H9 (cell line): ENCODE data around the gene DAAM1. TPM values are rescaled to one million over a fixed set of nuclear protein-coding genes. Genes with fewer than 3 reads are reported as not detected.

Experiments
- DNase-seq: peaks from one replicate; pipeline ENCODE4 v3.0.0-alpha.2; 2017
- H2AFZ ChIP-seq: one replicate; pipeline ENCODE4 v1.6.1; 2013; ENCODE audit warnings: mild to moderate bottlenecking, low read length, control low read depth, moderate library complexity
- H2AK5ac ChIP-seq: 2 replicates; pipeline ENCODE4 v1.6.1; 2013; ENCODE audit warnings: low read length, control low read depth, mixed read lengths; ENCODE audit not compliant: insufficient read length
- H2BK120ac ChIP-seq: one replicate; pipeline ENCODE4 v1.6.1; 2013; ENCODE audit warnings: low read depth, mild to moderate bottlenecking, low read length, control low read depth, inconsistent platforms; ENCODE audit not compliant: poor library complexity, severe bottlenecking
- H2BK12ac ChIP-seq: 2 replicates; pipeline ENCODE4 v1.6.1; 2013; ENCODE audit warnings: low read length, control low read depth, mixed read lengths, low read depth; ENCODE audit not compliant: insufficient read length
- H2BK15ac ChIP-seq: 2 replicates; pipeline ENCODE4 v1.6.1; 2013; ENCODE audit warnings: low read depth, low read length, control low read depth
- H2BK20ac ChIP-seq: one replicate; pipeline ENCODE4 v1.6.1; 2013; ENCODE audit warnings: low read depth, mild to moderate bottlenecking, low read length, control low read depth, inconsistent platforms; ENCODE audit not compliant: poor library complexity, severe bottlenecking
- H2BK5ac ChIP-seq: 2 replicates; pipeline ENCODE4 v1.6.1; 2013; ENCODE audit warnings: low read length, control low read depth, mixed read lengths; ENCODE audit not compliant: insufficient read length
- H3K14ac ChIP-seq: 2 replicates; pipeline ENCODE4 v1.6.1; 2013; ENCODE audit warnings: low read length, control low read depth; ENCODE audit not compliant: insufficient read depth
- H3K18ac ChIP-seq: 2 replicates; pipeline ENCODE4 v1.6.1; 2013; ENCODE audit warnings: low read depth, mild to moderate bottlenecking, mixed read lengths, low read length, control low read depth; ENCODE audit not compliant: insufficient read length
- H3K23ac ChIP-seq: 2 replicates; pipeline ENCODE4 v1.6.1; 2013; ENCODE audit warnings: low read length, control low read depth, mixed read lengths, low read depth; ENCODE audit not compliant: insufficient read length
- H3K23me2 ChIP-seq: 2 replicates; pipeline ENCODE4 v1.6.1; 2013; ENCODE audit warnings: low read depth, mild to moderate bottlenecking, mixed read lengths, low read length, control low read depth; ENCODE audit not compliant: insufficient read length, poor library complexity, severe bottlenecking
- H3K27ac ChIP-seq: 2 replicates; pipeline ENCODE4 v1.5.1; 2013; ENCODE audit warnings: low read length, control low read depth, mixed read lengths, low read depth; ENCODE audit not compliant: insufficient read length
- H3K27me3 ChIP-seq: 2 replicates; pipeline ENCODE4 v1.6.1; 2013; ENCODE audit warnings: low read length, control low read depth, inconsistent platforms; ENCODE audit not compliant: insufficient read depth
- H3K4ac ChIP-seq: 2 replicates; pipeline ENCODE4 v1.6.1; 2013; ENCODE audit warnings: low read depth, mild to moderate bottlenecking, control low read depth, inconsistent platforms, low read length, moderate library complexity
- H3K4me1 ChIP-seq: 2 replicates; pipeline ENCODE4 v1.6.1; 2013; ENCODE audit warnings: low read length, control low read depth, inconsistent platforms; ENCODE audit not compliant: insufficient read depth
- H3K4me2 ChIP-seq: 2 replicates; pipeline ENCODE4 v1.6.1; 2013; ENCODE audit warnings: low read length, control low read depth, mixed read lengths; ENCODE audit not compliant: insufficient read length, insufficient read depth
- H3K56ac ChIP-seq: 2 replicates; pipeline ENCODE4 v1.6.1; 2013; ENCODE audit warnings: low read depth, mild to moderate bottlenecking, mixed read lengths, low read length, control low read depth; ENCODE audit not compliant: insufficient read length
- H3K79me1 ChIP-seq: 2 replicates; pipeline ENCODE4 v1.6.1; 2013; ENCODE audit warnings: low read depth, mild to moderate bottlenecking, moderate library complexity, low read length, control low read depth, inconsistent platforms; ENCODE audit not compliant: insufficient read depth, poor library complexity, severe bottlenecking
- H3K79me2 ChIP-seq: 2 replicates; pipeline ENCODE4 v1.6.1; 2013; ENCODE audit warnings: low read length, control low read depth, inconsistent platforms; ENCODE audit not compliant: insufficient read depth
- H3K9ac ChIP-seq: 2 replicates; pipeline ENCODE4 v1.6.1; 2013; ENCODE audit warnings: low read length, control low read depth, mixed read lengths; ENCODE audit not compliant: insufficient read length; ENCODE audit errors: extremely low read depth
- H3K9me3 ChIP-seq: one replicate; pipeline ENCODE4 v1.6.1; 2013; ENCODE audit warnings: low read depth, low read length, inconsistent platforms; ENCODE audit not compliant: control insufficient read depth
- H3T11ph ChIP-seq: one replicate; pipeline ENCODE4 v1.6.1; 2013; ENCODE audit warnings: mild to moderate bottlenecking, low read length, control low read depth, inconsistent platforms
- H4K20me1 ChIP-seq: one replicate; pipeline ENCODE4 v1.6.1; 2013; ENCODE audit not compliant: control insufficient read depth, insufficient read length, insufficient read depth
- H4K5ac ChIP-seq: 2 replicates; pipeline ENCODE4 v1.6.1; 2013; ENCODE audit warnings: low read depth, mild to moderate bottlenecking, mixed read lengths, low read length, control low read depth; ENCODE audit not compliant: insufficient read length
- H4K8ac ChIP-seq: replicated peaks from 2 replicates; pipeline ENCODE4 v1.6.1; 2013; ENCODE audit warnings: low read length, control low read depth, mixed read lengths, low read depth; ENCODE audit not compliant: insufficient read length
- H4K91ac ChIP-seq: 2 replicates; pipeline ENCODE4 v1.6.1; 2013; ENCODE audit warnings: low read depth, mild to moderate bottlenecking, moderate library complexity, mixed read lengths, low read length, control low read depth; ENCODE audit not compliant: insufficient read length
- H3K27ac Mint-ChIP-seq, 3 experiments: 2 replicates in 2 of 3; 3 replicates in 1 of 3; pipeline ENCODE4 v1.8.0; 2020 to 2021; ENCODE audit warnings: mixed read lengths in 3 of 3, mild to moderate bottlenecking in 1 of 3, moderate library complexity in 1 of 3
- H3K27me3 Mint-ChIP-seq: 2 replicates; pipeline ENCODE4 v1.8.0; 2021; ENCODE audit warnings: low read depth, mild to moderate bottlenecking, moderate library complexity, mixed read lengths
- H3K36me3 Mint-ChIP-seq, 3 experiments: 2 replicates in 2 of 3; 3 replicates in 1 of 3; pipeline ENCODE4 v1.8.0; 2020 to 2021; ENCODE audit warnings: low read depth in 3 of 3, mixed read lengths in 3 of 3; ENCODE audit not compliant: insufficient read depth in 1 of 3
- H3K4me1 Mint-ChIP-seq, 2 experiments: 2 replicates each; pipeline ENCODE4 v1.8.0; 2020; ENCODE audit warnings: mixed read lengths in 2 of 2
- H3K4me3 Mint-ChIP-seq, 2 experiments: 2 replicates in 1 of 2; 3 replicates in 1 of 2; pipeline ENCODE4 v1.8.0; 2020 to 2021; ENCODE audit warnings: mild to moderate bottlenecking in 2 of 2, mixed read lengths in 2 of 2, moderate library complexity in 1 of 2
- H3K9me3 Mint-ChIP-seq, 2 experiments: 2 replicates in 1 of 2; 3 replicates in 1 of 2; pipeline ENCODE4 v1.8.0; 2020; ENCODE audit warnings: mild to moderate bottlenecking in 2 of 2, mixed read lengths in 2 of 2, moderate library complexity in 1 of 2
- WGBS: extraction: QIAGEN DNeasy Blood & Tissue Kit; methylation state at CpG from one replicate; pipeline ENCODE4 v1.1.7; 2013; ENCODE audit warnings: missing lambda C conversion rate, low lambda C conversion rate, mixed read lengths; ENCODE audit not compliant: insufficient read length; ENCODE audit errors: extremely low coverage; 5-methylcytosine and 5-hydroxymethylcytosine counted together
- total RNA-seq: library from RNA; stranded (reverse); gene quantifications from 2 replicates; pipeline ENCODE4 v1.2.1, GENCODE V29; 2021
- TF ChIP-seq, protein P1 (sequence below): fragments of 200-600 bp; sonication (generic); conservative IDR thresholded peaks from 3 replicates; pipeline ENCODE4 v1.8.0; 2021; ENCODE audit warnings: antibody characterized with exemption, mild to moderate bottlenecking

Gene DAAM1
- total RNA-seq, 1 experiment from 2014 or later: 19.5 TPM

DNA sequence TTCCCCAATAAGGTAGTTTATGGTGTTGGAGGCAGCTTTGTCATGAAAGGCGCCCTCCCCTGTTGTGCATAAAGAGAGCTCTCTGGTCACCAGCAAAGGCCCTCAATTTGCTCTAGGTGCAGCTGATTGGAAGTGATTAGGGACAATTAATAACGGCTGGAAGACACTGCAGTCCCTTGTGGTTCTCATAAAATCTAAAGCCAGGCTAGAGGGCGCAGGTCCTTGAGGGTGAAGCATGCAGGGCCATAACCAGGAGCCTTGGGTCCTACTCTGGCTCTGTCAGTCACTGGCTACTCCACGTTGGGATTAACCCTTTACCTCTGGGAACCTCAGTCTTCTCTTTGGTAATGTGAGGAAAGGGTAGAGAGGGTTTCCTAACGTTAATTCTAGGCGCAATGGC is 1.9 kb downstream of the DAAM1 start:
- Histone ChIP-seq H2BK5ac (no peak overlapping the region), H3K27me3 (peaks cover 3% of the 10 kb centered on the region; the same call in 1 of the 2 replicates), H3K4me1 (no peaks in the 10 kb centered on the region), H2BK20ac (no peak overlapping the region), H3T11ph (no peak overlapping the region), H3K79me2 (no peaks in the 10 kb centered on the region), H4K5ac (no peak overlapping the region), H3K14ac (no peak overlapping the region), H3K79me1 (no peaks in the 10 kb centered on the region), H2BK120ac (no peak overlapping the region), H2AK5ac (no peak overlapping the region), H2AFZ (no peak overlapping the region), H3K4me2 (peak overlapping the region; percentile 85), H3K56ac (no peak overlapping the region), H3K23me2 (peaks cover 22% of the 10 kb centered on the region), H3K9ac (no peak overlapping the region), H2BK15ac (no peak overlapping the region), H4K8ac (no peak overlapping the region), H3K23ac (no peak overlapping the region), H3K27ac (no peak overlapping the region), H4K20me1 (no peaks in the 10 kb centered on the region), H4K91ac (no peak overlapping the region), H2BK12ac (no peak overlapping the region), H3K9me3 (no peaks in the 10 kb centered on the region), H3K4ac (no peak overlapping the region), H3K18ac (no peak overlapping the region)
- Mint-ChIP-seq H3K27me3 (peaks cover 30% of the 10 kb centered on the region), H3K4me3 (peak overlapping the region; percentile 80 to 92), H3K9me3 (no peaks in the 10 kb centered on the region; a peak in 1 of 5 replicates), H3K4me1 (peaks cover 19 to 20% of the 10 kb centered on the region in 2 experiments), H3K27ac (peak overlapping the region in 2 of 3 experiments; percentile 75 to 81; a peak in 4 of 7 replicates), H3K36me3 (no peaks in the 10 kb centered on the region)
- TF ChIP-seq, protein P1, sequence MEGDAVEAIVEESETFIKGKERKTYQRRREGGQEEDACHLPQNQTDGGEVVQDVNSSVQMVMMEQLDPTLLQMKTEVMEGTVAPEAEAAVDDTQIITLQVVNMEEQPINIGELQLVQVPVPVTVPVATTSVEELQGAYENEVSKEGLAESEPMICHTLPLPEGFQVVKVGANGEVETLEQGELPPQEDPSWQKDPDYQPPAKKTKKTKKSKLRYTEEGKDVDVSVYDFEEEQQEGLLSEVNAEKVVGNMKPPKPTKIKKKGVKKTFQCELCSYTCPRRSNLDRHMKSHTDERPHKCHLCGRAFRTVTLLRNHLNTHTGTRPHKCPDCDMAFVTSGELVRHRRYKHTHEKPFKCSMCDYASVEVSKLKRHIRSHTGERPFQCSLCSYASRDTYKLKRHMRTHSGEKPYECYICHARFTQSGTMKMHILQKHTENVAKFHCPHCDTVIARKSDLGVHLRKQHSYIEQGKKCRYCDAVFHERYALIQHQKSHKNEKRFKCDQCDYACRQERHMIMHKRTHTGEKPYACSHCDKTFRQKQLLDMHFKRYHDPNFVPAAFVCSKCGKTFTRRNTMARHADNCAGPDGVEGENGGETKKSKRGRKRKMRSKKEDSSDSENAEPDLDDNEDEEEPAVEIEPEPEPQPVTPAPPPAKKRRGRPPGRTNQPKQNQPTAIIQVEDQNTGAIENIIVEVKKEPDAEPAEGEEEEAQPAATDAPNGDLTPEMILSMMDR: peak; percentile 47; the same call in 2 of the 3 replicates
- WGBS: no CpG with 5 or more reads among the region's 6 CpGs
- DNase-seq: peak; percentile 73
